H1 (cell line): ENCODE measurements around the gene PDE8A. TPM values are rescaled to one million over a fixed set of nuclear protein-coding genes. Genes with fewer than 3 reads are reported as not detected.

ENCODE experiments used
- EZH2 ChIP-seq: fragments of 200-600 bp; sonication (generic); IDR thresholded peaks from 2 replicates; pipeline ENCODE4 v1.7.1; 2012; ENCODE audit warnings: low read depth, mild to moderate bottlenecking, moderate library complexity, low read length, inconsistent platforms; ENCODE audit not compliant: severe bottlenecking
- SP2 ChIP-seq: IDR thresholded peaks from 2 replicates; pipeline ENCODE4 v1.6.1; 2012; ENCODE audit warnings: mild to moderate bottlenecking, low read length, inconsistent platforms
- polyA plus RNA-seq, 7 experiments: library from polyadenylated mRNA; depleted of rRNA in 3 of 7; stranded (reverse) in 5 of 7; unstranded in 2 of 7; fragments of >200 nt in 5 of 7; fragments of 200-250 nt in 2 of 7; gene quantifications; 1 replicate in 5 of 7; 2 replicates in 1 of 7; 4 replicates in 1 of 7; pipeline versions ENCODE4 v1.2.1 to v1.2.3, GENCODE V29; 2011 to 2013; ENCODE audit warnings: missing spikeins in 2 of 7, mixed read lengths in 2 of 7
- total RNA-seq: library from RNA; stranded (reverse); fragmentation: NEBNext Ultra II Directional; extraction: Animal tissue kit (Norgen Biotek cat#: 25700); gene quantifications from 2 replicates; pipeline ENCODE4 v1.2.1, GENCODE V29; 2021

The PDE8A gene
- total and polyA plus RNA-seq, 2 of the 8 experiments (the other 6 are each of a cell fraction or from before 2014, with no cell fraction given), result 6.9 to 7.8 TPM

DNA sequence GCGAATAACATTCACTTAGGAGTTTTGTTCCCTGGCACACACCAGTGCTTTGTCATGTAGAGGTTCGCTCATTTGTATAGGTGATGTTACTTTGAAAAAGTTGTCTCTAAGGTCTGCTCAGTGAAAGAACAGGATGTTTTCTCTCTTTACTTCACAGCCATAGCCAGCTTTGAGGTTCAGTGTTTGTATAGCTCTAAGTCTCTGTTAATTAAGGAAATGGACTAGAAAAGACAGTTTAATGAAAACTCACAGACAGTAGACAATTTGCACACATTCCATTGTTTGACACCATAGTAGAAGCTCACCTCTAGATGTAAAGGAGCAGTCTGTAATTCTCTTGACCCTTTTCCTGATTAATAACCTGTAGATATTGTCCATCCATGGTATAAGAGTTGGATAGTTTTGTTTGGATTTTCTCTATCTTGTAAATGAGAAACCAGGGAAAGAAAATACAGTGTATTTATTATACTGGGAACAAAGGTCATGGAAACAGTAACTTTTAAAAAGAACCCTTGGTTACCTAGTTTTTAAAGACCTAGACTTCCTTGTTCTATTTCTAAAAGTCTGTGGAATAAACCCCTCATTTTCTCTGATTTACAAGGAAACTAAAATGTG is 50.4 kb downstream of the PDE8A start (continued):
- TF ChIP-seq SP2 (no peak), EZH2 (no peak)
